ENCODE data around the gene QSOX2.

Gene QSOX2

GRCh38 chr9:136193127-136193890, 52.3 kb downstream of the QSOX2 start:
- Histone ChIP-seq H3K27me3 (ENCODE audit: insufficient read depth, low read length) (0 out of 2 replicates have a peak, but pooled peaks cover 3% of the 10 kb centered on the region), H3K4me1 (ENCODE audit: insufficient read depth, low read length, severe bottlenecking) (peaks cover 13% of the 10 kb centered on the region), H2AFZ (ENCODE audit: low read length) (no peak overlapping the region), H3K9me3 (ENCODE audit: low read length) (no peaks in the 10 kb centered on the region), H3K9me2 (ENCODE audit: low read depth, low read length) (no peaks in the 10 kb centered on the region), H3K9ac (ENCODE audit: low read length) (no peak overlapping the region), H3F3A (ENCODE audit: insufficient read depth, low read length) (no peaks in the 10 kb centered on the region), H3K27ac (ENCODE audit: low read depth, low read length, poor library complexity, severe bottlenecking) (no peak overlapping the region), H4K20me1 (ENCODE audit: insufficient read depth, low read length) (no peaks in the 10 kb centered on the region), H3K4me3 (ENCODE audit: low read depth, low read length, poor library complexity, severe bottlenecking) (no peak overlapping the region), H3K4me2 (ENCODE audit: low read length) (no peak overlapping the region), H3K36me3 (ENCODE audit: insufficient read depth, low read length) (no peaks in the 10 kb centered on the region), H3K79me2 (ENCODE audit: insufficient read depth, low read length) (no peaks in the 10 kb centered on the region)
- TF ChIP-seq EZH2 (IDR thresholded peaks at IDR 0.05; ENCODE audit: borderline replicate concordance, low read length) (no peak), CTCF (IDR thresholded peaks at IDR 0.05; ENCODE audit: low read length) (no peak)

- H3K27ac ChIP-seq (ENCODE audit: low read depth, low read length, poor library complexity, severe bottlenecking), result no peak overlapping the region
Measured at GRCh38 chr9:136192289-136193126, 53.1 kb downstream of the QSOX2 start.

GRCh38 chr9:136191960-136192286, 53.7 kb downstream of the QSOX2 start:
- H3K79me2 ChIP-seq (ENCODE audit: insufficient read depth, low read length), result no peaks in the 10 kb centered on the region
- no peaks in the 10 kb centered on the region for H4K20me1 ChIP-seq (ENCODE audit: insufficient read depth, low read length)

More at GRCh38 chr9:136192289-136193126, 53.1 kb downstream of the QSOX2 start:
- H3K4me3 ChIP-seq (ENCODE audit: low read depth, low read length, poor library complexity, severe bottlenecking), result no peak overlapping the region
- peaks cover 12% of the 10 kb centered on the region for H3K4me1 ChIP-seq (ENCODE audit: insufficient read depth, low read length, severe bottlenecking)
- H3K9me2 ChIP-seq (ENCODE audit: low read depth, low read length), result no peaks in the 10 kb centered on the region
- no peak overlapping the region for H3K4me2 ChIP-seq (ENCODE audit: low read length)
- H3K36me3 ChIP-seq (ENCODE audit: insufficient read depth, low read length), result no peaks in the 10 kb centered on the region
- H3K27me3 ChIP-seq (ENCODE audit: insufficient read depth, low read length), result 0 out of 2 replicates have a peak, but pooled peaks cover 3% of the 10 kb centered on the region
- no peaks in the 10 kb centered on the region for H4K20me1 ChIP-seq (ENCODE audit: insufficient read depth, low read length)
- no peak overlapping the region for H3K9ac ChIP-seq (ENCODE audit: low read length)
- H3K9me3 ChIP-seq (ENCODE audit: low read length), result no peaks in the 10 kb centered on the region
- TF ChIP-seq CTCF (IDR thresholded peaks at IDR 0.05; ENCODE audit: low read length) (no peak), EZH2 (IDR thresholded peaks at IDR 0.05; ENCODE audit: borderline replicate concordance, low read length) (no peak)
- H3K79me2 ChIP-seq (ENCODE audit: insufficient read depth, low read length), result no peaks in the 10 kb centered on the region
- H3F3A ChIP-seq (ENCODE audit: insufficient read depth, low read length), result no peaks in the 10 kb centered on the region
- H2AFZ ChIP-seq (ENCODE audit: low read length), result no peak overlapping the region

More at GRCh38 chr9:136191960-136192286, 53.7 kb downstream of the QSOX2 start:
- no peak overlapping the region for H3K4me2 ChIP-seq (ENCODE audit: low read length)
- H3K4me1 ChIP-seq (ENCODE audit: insufficient read depth, low read length, severe bottlenecking), result peaks cover 6% of the 10 kb centered on the region
- H3F3A ChIP-seq (ENCODE audit: insufficient read depth, low read length), result no peaks in the 10 kb centered on the region
- no peak overlapping the region for H3K9ac ChIP-seq (ENCODE audit: low read length)
- no peaks in the 10 kb centered on the region for H3K9me2 ChIP-seq (ENCODE audit: low read depth, low read length)
- H3K4me3 ChIP-seq (ENCODE audit: low read depth, low read length, poor library complexity, severe bottlenecking), result no peak overlapping the region
- H3K9me3 ChIP-seq (ENCODE audit: low read length), result no peaks in the 10 kb centered on the region
- 0 out of 2 replicates have a peak, but pooled peaks cover 3% of the 10 kb centered on the region for H3K27me3 ChIP-seq (ENCODE audit: insufficient read depth, low read length)
- no peaks in the 10 kb centered on the region for H3K36me3 ChIP-seq (ENCODE audit: insufficient read depth, low read length)
- H3K27ac ChIP-seq (ENCODE audit: low read depth, low read length, poor library complexity, severe bottlenecking), result no peak overlapping the region
- TF ChIP-seq EZH2 (IDR thresholded peaks at IDR 0.05; ENCODE audit: borderline replicate concordance, low read length), result no peak
- TF ChIP-seq CTCF (IDR thresholded peaks at IDR 0.05; ENCODE audit: low read length), result no peak
- H2AFZ ChIP-seq (ENCODE audit: low read length), result no peak overlapping the region
